Activated naive CD8-positive, alpha-beta T cell treated with anti-CD3 and anti-CD28 coated beads, Interleukin-2, amount 10 ng/mL, durations not matched to agents 7 days and 5 days (primary cell): Measurements from ENCODE around the gene RPS6KA2. TPM values are rescaled to one million over a fixed set of nuclear protein-coding genes. Genes with fewer than 3 reads are reported as not detected.

Source experiments
- ATAC-seq: fragments of 150-1000 bp; cut with Tn5 transposase; one replicate; pipeline ENCODE4 v1.10.0; 2021; ENCODE audit warnings: low read depth, moderate library complexity
- POLR2A ChIA-PET: fragments of 350-600 bp; sonication (Branson Sonifier 250); formaldehyde crosslinking; loops from one replicate; lab custom pipeline; 2021; ENCODE audit warnings: antibody characterized with exemption; lab: Charles Lee
- DNase-seq: peaks from one replicate; pipeline ENCODE4 v3.0.0; 2021
- H3K27ac Mint-ChIP-seq: one replicate; pipeline ENCODE4 v1.8.0; 2022; ENCODE audit warnings: mild to moderate bottlenecking, mixed read lengths
- H3K27me3 Mint-ChIP-seq: one replicate; pipeline ENCODE4 v1.8.0; 2022; ENCODE audit warnings: mild to moderate bottlenecking, moderate library complexity, mixed read lengths
- H3K36me3 Mint-ChIP-seq: one replicate; pipeline ENCODE4 v1.8.0; 2021; ENCODE audit warnings: mild to moderate bottlenecking, mixed read lengths
- H3K4me1 Mint-ChIP-seq: one replicate; pipeline ENCODE4 v1.8.0; 2021; ENCODE audit warnings: mixed read lengths
- H3K4me3 Mint-ChIP-seq: one replicate; pipeline ENCODE4 v1.8.0; 2022; ENCODE audit warnings: mild to moderate bottlenecking, moderate library complexity, mixed read lengths
- H3K9me3 Mint-ChIP-seq: one replicate; pipeline ENCODE4 v1.8.0; 2021; ENCODE audit warnings: mixed read lengths
- total RNA-seq, 2 experiments: library from RNA; stranded (reverse); gene quantifications; one replicate each; pipeline ENCODE4 v1.2.3, GENCODE V29; 2021

RPS6KA2 gene
- total RNA-seq, 2 experiments from 2014 or later = 3.8 to 5.7 TPM

- no peak for DNase-seq
- Mint-ChIP-seq H3K36me3 (peaks cover 10% of the 10 kb centered on the region), H3K27ac (peak overlapping the region; percentile 5), H3K27me3 (no peaks in the 10 kb centered on the region), H3K9me3 (peaks cover 9% of the 10 kb centered on the region), H3K4me1 (peaks cover 11% of the 10 kb centered on the region), H3K4me3 (no peak overlapping the region)
- ATAC-seq = no peak
- POLR2A ChIA-PET = interaction anchor here (1.3 kb wide), 1 partner anchor 87 kb away, joined by 3 read pairs; no protein-coding TSS in a partner anchor
Measured at GRCh38 chr6:166486536-166486880, 140.5 kb downstream of the RPS6KA2 start.

- peaks cover 10% of the 10 kb centered on the region for H3K36me3 Mint-ChIP-seq
- H3K4me1 Mint-ChIP-seq = peaks cover 11% of the 10 kb centered on the region
- POLR2A ChIA-PET = no interaction called here
- H3K27ac Mint-ChIP-seq = no peak overlapping the region
- H3K4me3 Mint-ChIP-seq = no peak overlapping the region
- H3K27me3 Mint-ChIP-seq = no peaks in the 10 kb centered on the region
- DNase-seq (no peak), ATAC-seq (no peak)
- peaks cover 9% of the 10 kb centered on the region for H3K9me3 Mint-ChIP-seq
Measured at GRCh38 chr6:166485651-166486535, 141.2 kb downstream of the RPS6KA2 start.

- H3K9me3 Mint-ChIP-seq = peaks cover 9% of the 10 kb centered on the region
- no peak overlapping the region for H3K27ac Mint-ChIP-seq
- POLR2A ChIA-PET = no interaction called here
- H3K27me3 Mint-ChIP-seq = no peaks in the 10 kb centered on the region
- H3K4me3 Mint-ChIP-seq = no peak overlapping the region
- no peak for ATAC-seq
- H3K36me3 Mint-ChIP-seq = peaks cover 10% of the 10 kb centered on the region
- DNase-seq = no peak
- H3K4me1 Mint-ChIP-seq = peaks cover 11% of the 10 kb centered on the region
Measured at GRCh38 chr6:166484863-166485262, 142.2 kb downstream of the RPS6KA2 start.

- Mint-ChIP-seq H3K4me1 (peaks cover 11% of the 10 kb centered on the region), H3K4me3 (no peak overlapping the region), H3K27me3 (no peaks in the 10 kb centered on the region), H3K9me3 (peaks cover 9% of the 10 kb centered on the region), H3K36me3 (peaks cover 10% of the 10 kb centered on the region), H3K27ac (no peak overlapping the region)
- POLR2A ChIA-PET = no interaction called here
- ATAC-seq (no peak), DNase-seq (no peak)
Measured at GRCh38 chr6:166483573-166484250, 143.3 kb downstream of the RPS6KA2 start.

- Mint-ChIP-seq H3K27me3 (no peaks in the 10 kb centered on the region), H3K36me3 (peaks cover 8% of the 10 kb centered on the region), H3K27ac (no peak overlapping the region), H3K4me1 (peaks cover 8% of the 10 kb centered on the region), H3K4me3 (no peak overlapping the region), H3K9me3 (peaks cover 7% of the 10 kb centered on the region)
- DNase-seq = no peak
- POLR2A ChIA-PET = no interaction called here
- ATAC-seq = no peak
Measured at GRCh38 chr6:166483026-166483425, 144.0 kb downstream of the RPS6KA2 start.

- POLR2A ChIA-PET = no interaction called here
- Mint-ChIP-seq H3K4me1 (peaks cover 3% of the 10 kb centered on the region), H3K36me3 (no peaks in the 10 kb centered on the region), H3K4me3 (no peak overlapping the region), H3K9me3 (no peaks in the 10 kb centered on the region), H3K27ac (no peak overlapping the region), H3K27me3 (no peaks in the 10 kb centered on the region)
- DNase-seq (no peak), ATAC-seq (no peak)
Measured at GRCh38 chr6:166478782-166479592, 148.1 kb downstream of the RPS6KA2 start.

- ATAC-seq (no peak), DNase-seq (no peak)
- Mint-ChIP-seq H3K36me3 (no peaks in the 10 kb centered on the region), H3K27me3 (peaks cover 5% of the 10 kb centered on the region), H3K4me1 (peaks cover 3% of the 10 kb centered on the region), H3K9me3 (no peaks in the 10 kb centered on the region), H3K27ac (no peak overlapping the region), H3K4me3 (no peak overlapping the region)
- POLR2A ChIA-PET = no interaction called here
Measured at GRCh38 chr6:166477647-166478365, 149.2 kb downstream of the RPS6KA2 start.

- DNase-seq (no peak), ATAC-seq (no peak)
- H3K9me3 Mint-ChIP-seq = no peaks in the 10 kb centered on the region
- no peak overlapping the region for H3K27ac Mint-ChIP-seq
- peaks cover 3% of the 10 kb centered on the region for H3K4me1 Mint-ChIP-seq
- no peak overlapping the region for H3K4me3 Mint-ChIP-seq
- POLR2A ChIA-PET = no interaction called here
- H3K27me3 Mint-ChIP-seq = peaks cover 5% of the 10 kb centered on the region
- no peaks in the 10 kb centered on the region for H3K36me3 Mint-ChIP-seq
Measured at GRCh38 chr6:166476634-166477215, 150.3 kb downstream of the RPS6KA2 start.

GRCh38 chr6:166476061-166476591 is 150.9 kb downstream of the RPS6KA2 start:
- peaks cover 5% of the 10 kb centered on the region for H3K27me3 Mint-ChIP-seq
- POLR2A ChIA-PET = no interaction called here
- H3K4me3 Mint-ChIP-seq = no peak overlapping the region
- DNase-seq (no peak), ATAC-seq (no peak)
- H3K9me3 Mint-ChIP-seq = no peaks in the 10 kb centered on the region
- no peak overlapping the region for H3K27ac Mint-ChIP-seq
- no peaks in the 10 kb centered on the region for H3K36me3 Mint-ChIP-seq
- peaks cover 3% of the 10 kb centered on the region for H3K4me1 Mint-ChIP-seq

- POLR2A ChIA-PET = interaction anchor here (0.8 kb wide), 1 partner anchor 875 kb away, joined by 3 read pairs; no protein-coding TSS in a partner anchor
- Mint-ChIP-seq H3K27me3 (peaks cover 5% of the 10 kb centered on the region), H3K36me3 (no peaks in the 10 kb centered on the region), H3K4me1 (peaks cover 3% of the 10 kb centered on the region), H3K27ac (no peak overlapping the region), H3K9me3 (no peaks in the 10 kb centered on the region), H3K4me3 (no peak overlapping the region)
- DNase-seq = no peak
- ATAC-seq = no peak
Measured at GRCh38 chr6:166474721-166475565, 152.1 kb downstream of the RPS6KA2 start.

- Mint-ChIP-seq H3K4me3 (no peak overlapping the region), H3K27me3 (peaks cover 5% of the 10 kb centered on the region)
- POLR2A ChIA-PET = interaction anchor here (0.8 kb wide), 1 partner anchor 876 kb away, joined by 3 read pairs; no protein-coding TSS in a partner anchor
Measured at GRCh38 chr6:166473886-166474571, 153.0 kb downstream of the RPS6KA2 start.

More at GRCh38 chr6:166473886-166474571, 153.0 kb downstream of the RPS6KA2 start:
- H3K27ac Mint-ChIP-seq = no peak overlapping the region
- no peak for DNase-seq
- no peaks in the 10 kb centered on the region for H3K9me3 Mint-ChIP-seq
- no peak for ATAC-seq
- H3K36me3 Mint-ChIP-seq = no peaks in the 10 kb centered on the region
- H3K4me1 Mint-ChIP-seq = peaks cover 3% of the 10 kb centered on the region
